Cerebellar nuclear complex (tissue), 1 donor: Measurements from ENCODE around the gene CTSW.

ENCODE experiments used
- DNase-seq, 2 experiments: peaks; one replicate each; lab custom pipeline; 2025; lab: John Stamatoyannopoulos, UW

Gene CTSW

GRCh38 chr11:65867284-65868071 is 12.2 kb upstream of the CTSW start:
- DNase-seq: no peak

GRCh38 chr11:65868076-65868667 is 11.5 kb upstream of the CTSW start:
- peak in 1 of 2 experiments; percentile 8 for DNase-seq

GRCh38 chr11:65868907-65869306 is 10.7 kb upstream of the CTSW start:
- no peak for DNase-seq

- no peak for DNase-seq
Observed at GRCh38 chr11:65869643-65870306, 9.9 kb upstream of the CTSW start.

- no peak for DNase-seq
Observed at GRCh38 chr11:65870307-65870658, 9.4 kb upstream of the CTSW start.

GRCh38 chr11:65870706-65871681 is 8.6 kb upstream of the CTSW start:
- DNase-seq: no peak

- no peak for DNase-seq
Observed at GRCh38 chr11:65871811-65872548, 7.7 kb upstream of the CTSW start.

- no peak for DNase-seq
Observed at GRCh38 chr11:65872586-65873317, 6.9 kb upstream of the CTSW start, which contains the start of gene EFEMP2. EFEMP2 (minus strand) TSS chr11:65872800; CDS start chr11:65872354, 446 bp downstream.

- peak; percentile 58 to 89 for DNase-seq
Observed at GRCh38 chr11:65873318-65874156, 6.1 kb upstream of the CTSW start.

- DNase-seq: no peak
Observed at GRCh38 chr11:65880027-65880426, 390 bp downstream of the CTSW start.

- DNase-seq: no peak
Observed at GRCh38 chr11:65880844-65881421, 1.3 kb downstream of the CTSW start.

GRCh38 chr11:65882120-65883057 is 2.8 kb downstream of the CTSW start:
- no peak for DNase-seq

- DNase-seq: no peak
Observed at GRCh38 chr11:65883058-65883761, 3.6 kb downstream of the CTSW start.

GRCh38 chr11:65883786-65884715 is 4.4 kb downstream of the CTSW start:
- no peak for DNase-seq

GRCh38 chr11:65884716-65885092 is 5.1 kb downstream of the CTSW start:
- DNase-seq: peak in 1 of 2 experiments; percentile 53

GRCh38 chr11:65885231-65885630 is 5.6 kb downstream of the CTSW start:
- DNase-seq: no peak
